ENCODE results near the gene KCNQ2. TPM values are rescaled to one million over a fixed set of nuclear protein-coding genes. Genes with fewer than 3 reads are reported as not detected.

KCNQ2 gene
- total RNA-seq, 4 donors from 2014 or later: not detected

GRCh38 chr20:63377256-63377941 is 95.1 kb downstream of the KCNQ2 start:
- H3K36me3 ChIP-seq: no peaks in the 10 kb centered on the region
- H3K27ac ChIP-seq: no peak overlapping the region
- 4 to 5% methylated on average over 12 to 26 of the region's 32 CpGs for WGBS, 2 donors
- no peaks in the 10 kb centered on the region for H3K9me3 ChIP-seq
- no peak overlapping the region for H3K4me3 ChIP-seq
- intact Hi-C loops (cut with DNase I): no loop called here
- H3K27me3 ChIP-seq: peaks cover 0 to 100% (median 4%) of the 10 kb centered on the region in 4 donors
- no peak for DNase-seq
- TF ChIP-seq CTCF (IDR thresholded peaks at IDR 0.05) (no peak), POLR2A (IDR thresholded peaks at IDR 0.05) (no peak)
- no peaks in the 10 kb centered on the region for H3K4me1 ChIP-seq

GRCh38 chr20:63376283-63377250 is 95.9 kb downstream of the KCNQ2 start:
- no peaks in the 10 kb centered on the region for H3K9me3 ChIP-seq
- no peaks in the 10 kb centered on the region for H3K36me3 ChIP-seq
- no peak overlapping the region for H3K27ac ChIP-seq
- no peak for TF ChIP-seq POLR2A (IDR thresholded peaks at IDR 0.05)
- TF ChIP-seq CTCF (IDR thresholded peaks at IDR 0.05): no peak
- intact Hi-C loops (cut with DNase I): no loop called here
- H3K4me3 ChIP-seq: no peak overlapping the region
- H3K27me3 ChIP-seq: peaks cover 0 to 97% (median 4%) of the 10 kb centered on the region in 4 donors
- DNase-seq: no peak
- H3K4me1 ChIP-seq: no peaks in the 10 kb centered on the region
- WGBS, 2 donors: 19% methylated on average over 5 to 13 of the region's 31 CpGs

- 70 to 73% methylated on average over 3 of the region's 3 CpGs for WGBS, 2 donors
- Histone ChIP-seq H3K9me3 (no peaks in the 10 kb centered on the region), H3K27ac (no peak overlapping the region), H3K4me3 (no peak overlapping the region), H3K4me1 (no peaks in the 10 kb centered on the region), H3K36me3 (no peaks in the 10 kb centered on the region), H3K27me3 (peaks cover 0 to 97% (median 4%) of the 10 kb centered on the region in 4 donors)
- DNase-seq: no peak
- intact Hi-C loops (cut with DNase I): no loop called here
- TF ChIP-seq POLR2A (IDR thresholded peaks at IDR 0.05) (no peak), CTCF (IDR thresholded peaks at IDR 0.05) (no peak)
Observed at GRCh38 chr20:63375438-63375837, 97.0 kb downstream of the KCNQ2 start.

- H3K4me1 ChIP-seq: no peaks in the 10 kb centered on the region
- no peak overlapping the region for H3K27ac ChIP-seq
- no peaks in the 10 kb centered on the region for H3K36me3 ChIP-seq
- H3K9me3 ChIP-seq: no peaks in the 10 kb centered on the region
- TF ChIP-seq POLR2A (IDR thresholded peaks at IDR 0.05) (no peak), CTCF (IDR thresholded peaks at IDR 0.05) (no peak)
- intact Hi-C loops (cut with DNase I): no loop called here
- no peak for DNase-seq
- WGBS, 2 donors: 52 to 65% methylated on average over 5 to 10 of the region's 12 CpGs
- H3K27me3 ChIP-seq: peaks cover 0 to 97% (median 4%) of the 10 kb centered on the region in 4 donors
- no peak overlapping the region for H3K4me3 ChIP-seq
Observed at GRCh38 chr20:63374504-63374903, 98.0 kb downstream of the KCNQ2 start.

GRCh38 chr20:63373996-63374395 is 98.5 kb downstream of the KCNQ2 start:
- WGBS, 2 donors: 55% methylated on average over 2 of the region's 19 CpGs; no CpG with 5 or more reads in 1 of the 2 donors
- TF ChIP-seq CTCF (IDR thresholded peaks at IDR 0.05): no peak
- TF ChIP-seq POLR2A (IDR thresholded peaks at IDR 0.05): no peak
- H3K36me3 ChIP-seq: no peaks in the 10 kb centered on the region
- intact Hi-C loops (cut with DNase I): no loop called here
- H3K27me3 ChIP-seq: peaks cover 0 to 97% (median 4%) of the 10 kb centered on the region in 4 donors
- no peaks in the 10 kb centered on the region for H3K9me3 ChIP-seq
- no peak overlapping the region for H3K4me3 ChIP-seq
- H3K4me1 ChIP-seq: no peaks in the 10 kb centered on the region
- no peak for DNase-seq
- H3K27ac ChIP-seq: no peak overlapping the region
